Nasal cavity respiratory epithelium epithelial cell of viscerocranial mucosa (primary cell): Measurements from ENCODE around the gene SLIT1. TPM values are rescaled to one million over a fixed set of nuclear protein-coding genes. Genes with fewer than 3 reads are reported as not detected.

Experiments
- total RNA-seq: library from RNA; depleted of rRNA; stranded (reverse); fragments of >200 nt; gene quantifications from 2 replicates; pipeline ENCODE4 v1.2.3, GENCODE V29; 2014

Gene SLIT1
- under 0.01 TPM in 2 replicates for total RNA-seq

GRCh38 chr10:97185326-97186058, at the start of gene SLIT1:
TSS of gene SLIT1 (minus strand) at chr10:97185959. CDS start at chr10:97185674, 285 bp downstream.

Other genes with a start within 250 kb of the SLIT1 start
- 7.2 and 7.9 TPM in 2 replicates for gene ARHGAP19, start 106.7 kb upstream of the SLIT1 start, total RNA-seq
- gene FRAT1, start 133.3 kb upstream of the SLIT1 start, total RNA-seq = 0.68 and 1.1 TPM in 2 replicates
- gene FRAT2, start 148.8 kb upstream of the SLIT1 start, total RNA-seq = 8.2 and 10.0 TPM in 2 replicates
- gene RRP12, start 215.4 kb upstream of the SLIT1 start, total RNA-seq = 47.8 and 53.1 TPM in 2 replicates
- gene PGAM1, start 240.2 kb upstream of the SLIT1 start, total RNA-seq = 275 and 341 TPM in 2 replicates